HL-60/S4 (cell line): Measurements from ENCODE around the gene WNT9A.

ENCODE experiments used
- in situ Hi-C: fragments of 300-500 bp; cut with MboI; formaldehyde crosslinking; loops from 2 replicates; pipeline ENCODE4 v1.14.3; 2022; ENCODE audit warnings: low sequenced_read_pairs

Gene WNT9A

DNA sequence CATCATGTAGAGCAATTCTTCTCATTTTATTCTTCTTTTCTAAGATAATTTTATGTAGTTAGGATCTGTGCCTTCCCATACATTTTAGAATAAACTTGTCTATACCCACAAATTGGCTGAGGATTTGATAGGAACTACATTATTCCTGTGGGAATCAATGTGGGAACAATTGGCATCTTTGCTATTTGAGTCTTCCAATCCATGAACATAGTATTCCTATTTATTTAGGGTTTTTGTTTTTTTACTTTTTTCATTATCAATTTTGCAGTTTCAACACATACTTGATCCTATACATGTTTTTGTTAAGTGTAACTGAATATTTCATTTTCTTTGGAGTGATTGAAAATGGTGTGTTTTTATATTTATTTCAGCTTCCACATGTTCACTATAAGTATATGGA lies 8.1 kb upstream of the WNT9A start:
- in situ Hi-C loops = loop anchor here (10.0 kb wide), 1 partner anchor 191 kb away; no protein-coding TSS in a partner anchor

DNA sequence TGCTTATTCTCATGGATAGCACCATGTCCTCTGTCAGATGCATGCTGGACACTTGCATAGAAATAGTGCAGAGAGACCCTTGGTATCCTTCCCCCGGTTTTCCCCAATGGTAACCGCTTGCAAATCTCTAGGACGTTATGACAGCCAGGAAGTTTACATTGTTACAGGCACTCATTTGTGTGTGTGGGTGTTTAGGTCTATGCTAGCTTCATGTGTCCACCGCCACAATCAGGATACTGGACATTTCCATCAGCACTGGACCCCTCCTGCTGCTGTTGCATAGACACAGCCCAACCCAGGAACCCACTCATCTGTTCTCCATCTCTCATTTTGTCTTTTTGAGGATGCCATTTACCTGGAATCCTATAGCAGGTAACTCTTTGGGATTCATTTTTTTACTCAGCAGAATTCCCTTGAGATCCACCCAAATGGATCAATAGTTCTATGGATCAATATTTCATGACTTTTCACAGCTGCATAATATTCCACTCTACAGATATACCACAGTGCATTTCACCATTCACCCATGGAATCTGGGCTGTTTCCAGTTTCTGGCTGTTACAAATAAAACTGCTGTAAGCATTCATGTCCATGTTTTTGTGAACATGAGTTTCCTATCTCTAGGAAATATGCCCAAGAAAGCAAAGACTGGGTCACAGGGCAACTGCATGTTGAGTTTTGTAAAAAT lies 6.6 kb upstream of the WNT9A start:
- in situ Hi-C loops = loop anchor here (10.0 kb wide), 1 partner anchor 190 kb away; no protein-coding TSS in a partner anchor

DNA sequence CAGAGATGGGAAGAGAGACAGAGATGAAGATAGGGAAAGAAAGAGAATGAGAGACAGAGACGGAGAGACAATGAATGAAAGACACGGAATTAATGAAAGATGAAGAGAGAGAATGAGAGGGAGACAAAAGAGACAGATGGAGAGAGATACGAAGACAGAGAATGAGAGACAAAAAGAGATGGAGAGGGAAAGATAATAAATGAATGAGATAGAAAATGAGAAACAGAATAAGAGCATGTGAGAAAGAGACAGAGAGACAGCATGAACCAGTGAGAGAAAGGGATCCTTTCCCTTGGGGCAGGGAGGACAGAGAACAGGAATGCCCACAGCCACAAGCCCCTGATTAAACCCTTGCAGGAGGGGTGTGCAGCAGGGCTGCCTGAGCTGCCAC lies 5.3 kb upstream of the WNT9A start:
- in situ Hi-C loops = loop anchor here (10.0 kb wide), 1 partner anchor 188 kb away; no protein-coding TSS in a partner anchor

DNA sequence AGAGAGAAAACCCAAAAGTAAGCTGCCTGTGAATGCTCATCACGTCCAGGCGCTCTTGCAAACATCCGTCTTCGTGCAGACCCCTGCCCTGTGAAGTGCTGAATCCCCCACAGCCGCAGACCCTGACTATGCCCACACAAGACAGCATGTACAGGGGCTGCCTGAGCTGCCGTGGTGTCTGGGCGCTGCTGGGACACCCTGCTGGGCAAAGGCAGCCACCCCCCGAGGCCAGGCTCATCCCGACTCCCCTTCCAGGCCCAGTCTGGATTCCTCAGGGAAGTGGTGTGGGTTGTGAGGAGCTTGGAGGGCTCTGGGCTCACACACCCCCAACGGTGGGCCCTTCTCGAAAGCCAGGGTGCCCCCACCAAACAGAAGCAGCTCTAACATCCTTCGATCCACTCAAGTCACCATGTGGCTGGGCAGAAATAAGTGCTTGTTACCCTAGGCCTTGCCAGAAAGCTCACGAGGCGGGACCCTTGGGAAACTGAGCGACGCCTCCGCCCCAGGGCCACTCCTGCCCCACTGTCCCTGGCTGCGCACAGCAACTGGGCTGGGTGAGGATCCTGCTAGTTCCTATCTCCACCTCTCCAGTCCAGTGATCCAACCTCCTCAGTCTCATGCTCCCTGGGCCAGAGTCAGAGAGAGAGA lies 4.8 kb upstream of the WNT9A start:
- in situ Hi-C loops = loop anchor here (10.0 kb wide), 1 partner anchor 188 kb away; no protein-coding TSS in a partner anchor

DNA sequence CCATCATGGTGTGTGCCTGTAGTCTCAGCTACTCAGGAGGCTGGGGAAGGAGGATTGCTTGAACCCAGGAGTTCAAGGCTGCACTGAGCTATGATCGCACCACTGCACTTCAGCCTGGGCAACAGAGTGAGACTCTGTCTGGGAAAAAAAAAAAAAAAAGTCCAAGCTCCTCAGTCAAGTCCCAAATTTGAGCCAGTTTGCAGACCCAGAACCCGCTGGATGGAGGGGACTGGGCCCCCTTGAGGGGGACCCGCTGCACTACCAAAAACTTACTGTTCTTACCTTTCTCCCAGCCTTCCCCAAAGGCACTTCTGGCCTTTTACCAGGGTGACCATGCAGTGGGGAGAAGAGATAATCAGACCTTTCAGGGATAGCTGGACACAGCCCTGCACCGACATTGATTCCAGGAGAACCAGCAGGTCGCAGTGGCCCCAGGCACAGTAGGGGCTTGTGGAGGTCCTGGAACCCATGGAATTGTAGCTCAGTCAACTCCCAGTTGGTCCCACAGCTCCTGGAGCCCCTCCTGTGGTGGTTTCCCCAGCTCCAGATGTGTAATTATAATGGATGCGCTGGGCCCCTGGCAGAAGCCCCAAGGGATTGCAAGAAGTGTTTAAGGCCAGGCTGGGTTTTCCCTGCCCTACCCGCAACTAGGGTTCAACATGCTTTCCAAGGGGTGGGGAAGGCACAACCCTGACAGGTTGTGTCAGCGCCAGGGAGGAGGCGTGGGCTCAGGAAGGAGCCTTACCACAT lies 4.1 kb upstream of the WNT9A start:
- in situ Hi-C loops = loop anchor here (10.0 kb wide), 1 partner anchor 187 kb away; no protein-coding TSS in a partner anchor

DNA sequence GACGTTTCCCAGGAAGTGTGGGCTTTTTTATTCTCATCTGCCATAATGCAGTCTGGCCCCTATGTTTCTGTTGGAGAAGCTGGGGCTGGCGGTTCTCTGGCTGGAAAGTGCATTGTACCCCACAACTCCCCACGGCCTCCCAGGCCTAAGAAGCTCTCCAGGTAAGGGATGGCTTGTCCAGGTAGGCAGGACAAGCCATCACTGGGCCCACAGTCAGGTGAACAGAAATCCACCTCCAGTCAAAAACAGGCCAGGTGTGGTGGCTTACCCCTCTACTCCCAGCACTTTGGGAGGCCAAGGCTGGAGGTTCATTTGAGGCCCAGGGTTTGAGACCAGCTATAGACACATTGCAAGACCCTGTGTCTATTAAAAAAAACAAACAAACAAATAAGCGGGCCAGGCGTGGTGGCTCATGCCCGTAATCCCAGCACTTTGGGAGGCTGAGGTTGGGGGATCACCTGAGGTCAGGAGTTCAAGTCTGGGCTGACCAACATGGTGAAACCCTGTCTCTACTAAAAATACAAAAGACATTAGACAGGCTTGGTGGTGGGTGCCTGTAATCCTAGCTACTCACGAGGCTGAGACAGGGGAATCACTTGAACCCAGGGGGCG lies 3.1 kb upstream of the WNT9A start:
- in situ Hi-C loops = loop anchor here (10.0 kb wide), 1 partner anchor 186 kb away; no protein-coding TSS in a partner anchor

DNA sequence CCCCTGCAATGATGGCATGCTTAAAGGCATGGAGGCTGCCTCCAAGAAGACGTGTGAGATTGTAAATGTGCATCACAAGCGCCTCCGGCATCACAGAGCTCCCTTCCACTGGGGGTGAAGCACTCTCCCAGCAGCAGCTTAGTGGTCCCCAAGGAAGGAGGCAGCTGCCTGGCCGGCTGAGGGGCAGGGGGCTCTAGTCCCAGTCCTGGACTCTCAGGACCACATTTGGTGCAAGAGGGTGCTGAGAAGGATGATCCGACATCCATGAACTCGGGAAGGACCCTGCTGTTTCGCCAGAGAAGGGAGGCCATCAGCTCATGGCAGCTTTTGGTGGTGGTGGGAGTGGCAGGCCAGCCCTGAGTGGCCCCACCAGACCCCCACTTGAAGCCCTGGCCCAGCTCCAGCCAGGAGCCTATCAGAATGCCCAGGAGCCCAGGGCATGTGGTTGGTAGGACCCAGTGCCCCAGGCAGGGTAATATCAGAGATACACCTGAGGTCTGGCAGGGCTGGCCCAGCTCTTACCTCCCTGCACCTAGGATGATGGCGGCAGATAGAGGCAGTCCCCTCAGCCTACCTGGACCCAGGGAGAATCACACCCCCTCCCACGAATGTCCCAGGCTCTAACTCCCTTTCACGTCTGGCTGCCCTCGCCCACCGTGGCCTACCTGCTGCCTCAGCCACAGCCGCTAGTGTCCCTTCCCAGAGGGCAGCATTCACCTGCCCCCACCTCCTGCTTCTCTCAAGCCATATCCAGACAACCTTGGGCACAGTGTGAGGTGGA lies 2.4 kb upstream of the WNT9A start:
- in situ Hi-C loops = loop anchor here (10.0 kb wide), 1 partner anchor 185 kb away; no protein-coding TSS in a partner anchor

DNA sequence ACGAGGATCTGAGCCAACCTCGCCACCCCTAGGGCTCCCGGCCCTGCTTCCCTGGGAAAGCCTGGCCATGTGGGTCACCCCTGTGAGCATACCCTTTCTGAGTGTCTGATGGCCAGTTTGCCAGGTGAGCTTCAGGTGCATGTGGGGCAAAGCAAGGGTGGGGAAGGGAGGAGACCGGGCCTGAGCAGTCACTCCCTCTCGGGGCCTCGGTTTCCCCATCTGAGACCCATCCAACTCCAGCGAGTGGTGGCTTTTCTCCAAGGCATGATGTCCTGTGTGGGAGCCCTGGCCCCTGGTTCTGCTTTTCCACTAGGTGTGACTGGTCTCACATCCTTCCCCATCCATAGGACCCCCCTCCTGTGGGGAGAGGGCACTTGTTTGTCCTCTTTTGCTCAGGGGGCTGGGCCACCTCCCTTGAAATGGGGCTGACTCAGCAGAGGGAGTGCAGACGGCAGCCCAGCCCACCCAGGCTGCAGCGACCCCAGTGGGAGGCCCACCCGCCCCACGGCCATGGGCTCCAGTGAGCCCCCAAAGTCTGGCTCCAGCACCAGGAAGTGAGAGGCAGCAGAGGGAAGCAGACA lies 1.7 kb upstream of the WNT9A start:
- in situ Hi-C loops = no loop called here

DNA sequence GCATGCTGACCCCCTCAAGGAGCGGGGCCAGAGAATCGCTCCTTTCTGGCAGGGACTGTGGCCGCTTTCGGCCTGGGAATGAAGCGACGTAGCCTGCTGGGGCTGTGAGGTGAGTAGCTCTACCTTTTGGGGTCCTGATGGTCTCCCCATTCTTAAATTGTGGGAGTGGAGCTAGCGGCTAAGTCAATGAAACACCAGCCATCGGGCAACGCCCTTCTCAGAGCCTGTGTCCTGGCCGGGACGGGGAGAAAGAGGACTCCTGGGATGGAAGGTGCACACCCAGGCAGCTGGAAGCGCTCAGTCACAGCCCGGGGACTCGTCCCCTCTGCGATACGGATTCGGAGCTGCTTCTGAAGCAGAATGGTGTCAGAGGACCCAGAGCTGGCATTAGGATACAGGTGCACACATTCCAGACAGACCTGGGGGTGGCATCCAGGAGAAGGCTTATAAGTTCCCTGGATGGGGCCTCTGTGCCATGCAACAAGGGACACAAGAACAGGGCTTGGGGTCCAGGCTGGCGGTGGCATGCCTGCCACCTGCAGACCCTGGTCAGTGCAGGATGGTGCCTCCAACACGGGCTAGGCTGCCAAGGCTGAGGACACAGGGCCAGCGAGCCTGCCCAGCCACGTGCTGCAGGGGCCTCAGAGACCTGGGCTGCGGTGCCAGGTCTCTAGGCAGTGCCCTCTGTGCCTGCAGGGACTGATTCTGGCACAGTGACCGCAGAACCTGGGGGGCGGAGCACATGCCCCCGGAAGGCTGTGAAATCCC lies 945 bp upstream of the WNT9A start:
- in situ Hi-C loops = no loop called here

DNA sequence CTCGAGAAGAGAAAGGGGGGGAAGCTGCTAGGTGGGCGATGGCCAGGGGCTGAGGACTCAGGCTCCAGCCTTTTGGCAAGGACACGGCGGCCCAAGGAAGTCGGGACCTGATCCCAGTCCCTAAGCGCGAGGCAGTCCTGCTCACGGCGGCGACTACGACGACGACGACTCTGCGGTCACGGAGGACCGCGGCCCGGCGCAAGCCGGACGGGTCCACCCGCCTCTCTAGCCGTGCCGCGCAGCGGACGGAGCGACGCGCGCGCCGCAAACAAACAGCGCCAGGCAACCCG lies 401 bp downstream of the WNT9A start:
- in situ Hi-C loops = no loop called here

DNA sequence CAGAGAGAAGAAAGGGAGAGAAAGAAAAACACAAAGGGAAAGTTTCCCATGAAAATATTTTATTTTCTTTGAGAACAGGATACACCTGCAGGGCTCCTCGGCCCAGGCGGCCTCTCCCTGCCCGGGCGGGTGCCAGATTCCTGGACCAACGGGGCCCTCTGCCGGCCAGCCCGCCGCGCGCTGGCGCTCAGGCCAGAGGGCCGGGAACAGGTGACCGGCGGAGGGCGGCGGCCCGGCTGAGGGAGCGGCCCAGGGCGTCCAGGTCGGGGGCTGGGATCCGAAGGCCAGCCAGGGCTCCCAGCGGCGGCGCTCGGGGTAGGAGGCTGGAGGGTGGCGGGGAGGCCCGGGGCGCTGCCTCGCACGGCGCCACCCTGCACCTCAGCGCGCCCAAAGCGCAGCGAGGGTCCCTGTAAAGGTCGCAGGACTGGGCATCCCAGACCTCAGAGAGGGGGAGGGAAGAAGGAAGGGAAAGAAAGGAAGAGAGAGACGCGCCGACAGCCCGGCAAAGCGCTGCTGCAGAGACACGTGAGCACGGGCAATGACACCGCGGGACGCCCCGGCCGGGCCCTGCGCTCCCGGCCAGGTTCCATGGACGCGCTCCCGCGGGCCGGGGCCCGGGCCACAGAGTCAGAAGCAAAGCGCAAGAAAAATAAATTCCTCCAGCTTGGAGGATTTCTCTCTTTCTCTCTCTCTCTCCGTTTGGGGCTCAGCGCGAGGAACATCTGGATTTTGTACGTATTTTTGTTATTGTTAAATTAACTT lies 927 bp downstream of the WNT9A start:
- in situ Hi-C loops = no loop called here

DNA sequence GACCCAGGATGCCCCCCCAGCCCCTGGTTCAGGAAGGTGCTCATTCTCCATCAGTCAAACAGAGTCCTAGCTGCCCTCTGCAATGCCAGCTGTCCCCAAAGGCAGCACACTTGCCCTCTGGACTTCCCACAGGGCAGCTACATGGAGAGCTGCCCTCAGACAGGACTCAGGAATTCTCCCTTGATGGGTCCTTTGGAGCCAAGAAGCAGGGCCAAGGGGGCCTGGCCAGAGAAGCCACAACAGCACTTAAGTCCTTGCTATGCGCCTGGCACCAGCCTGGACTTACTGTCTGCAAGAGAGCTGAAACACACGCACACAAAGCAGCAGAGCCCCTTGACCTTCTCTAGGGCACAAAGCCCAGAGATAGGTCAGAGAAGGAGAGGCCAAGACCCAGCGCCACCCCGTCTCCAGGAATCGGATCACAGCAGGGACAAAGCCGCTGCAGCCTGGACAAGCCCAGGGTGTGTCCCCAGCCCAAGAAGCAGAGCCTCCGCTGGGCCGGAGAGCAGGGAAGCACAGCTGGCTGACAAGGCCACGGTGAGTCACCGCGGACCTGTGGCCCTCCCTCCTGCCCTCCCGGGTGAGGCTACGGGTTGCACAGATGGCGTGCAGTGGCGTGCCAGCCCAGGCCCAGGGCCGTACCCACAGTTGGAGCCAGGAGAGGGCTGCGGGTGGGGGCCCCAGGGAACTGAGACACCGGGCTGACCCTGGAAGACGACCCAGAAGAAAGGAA lies 1.7 kb downstream of the WNT9A start:
- in situ Hi-C loops = no loop called here

DNA sequence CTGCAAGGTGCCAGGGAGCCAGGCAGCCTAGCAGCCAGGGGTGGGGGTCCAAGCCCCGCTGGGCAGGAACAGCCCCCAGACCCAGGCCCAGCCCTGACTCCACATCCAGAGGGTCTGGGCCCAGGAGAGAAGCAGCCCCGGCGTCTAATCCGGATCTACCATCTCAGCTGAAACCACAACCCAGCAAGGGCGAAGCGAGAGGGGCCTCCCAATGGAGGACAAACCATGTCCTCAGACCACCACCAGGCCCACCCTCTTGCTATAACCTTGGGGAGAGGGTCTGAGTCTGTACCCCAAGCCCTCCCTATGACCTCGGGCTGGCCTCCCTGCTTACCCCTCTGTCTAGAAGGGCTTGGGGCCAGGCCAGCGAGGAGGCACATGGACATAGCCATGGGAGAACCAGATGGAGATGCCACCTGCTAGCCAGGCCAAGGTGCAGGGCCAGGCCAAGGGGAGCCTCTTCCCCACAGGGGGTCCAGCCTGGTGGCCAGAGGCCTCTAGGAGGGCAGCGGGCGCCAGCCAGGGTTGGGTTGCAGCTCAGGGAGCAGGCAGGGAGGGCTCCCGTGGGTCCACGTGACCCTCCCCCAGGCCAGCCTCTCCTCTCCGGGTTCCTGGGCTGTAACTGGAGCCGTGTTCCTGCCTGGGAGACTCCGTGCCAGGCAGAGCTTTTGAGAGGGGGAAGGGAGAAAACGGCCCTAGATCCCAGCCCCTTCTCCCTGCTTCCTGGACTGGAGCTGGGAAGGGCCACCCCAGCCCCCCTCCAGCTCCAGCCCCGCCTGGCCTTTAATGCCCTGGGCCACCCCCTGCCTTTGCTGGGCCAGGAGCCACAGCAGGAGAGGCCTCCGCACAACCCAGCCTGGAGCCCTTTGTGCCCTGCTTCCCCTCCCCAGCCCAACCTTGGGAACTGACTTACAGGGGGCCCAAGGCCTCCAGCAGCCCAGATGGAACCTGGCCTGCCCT lies 2.5 kb downstream of the WNT9A start:
- in situ Hi-C loops = no loop called here

DNA sequence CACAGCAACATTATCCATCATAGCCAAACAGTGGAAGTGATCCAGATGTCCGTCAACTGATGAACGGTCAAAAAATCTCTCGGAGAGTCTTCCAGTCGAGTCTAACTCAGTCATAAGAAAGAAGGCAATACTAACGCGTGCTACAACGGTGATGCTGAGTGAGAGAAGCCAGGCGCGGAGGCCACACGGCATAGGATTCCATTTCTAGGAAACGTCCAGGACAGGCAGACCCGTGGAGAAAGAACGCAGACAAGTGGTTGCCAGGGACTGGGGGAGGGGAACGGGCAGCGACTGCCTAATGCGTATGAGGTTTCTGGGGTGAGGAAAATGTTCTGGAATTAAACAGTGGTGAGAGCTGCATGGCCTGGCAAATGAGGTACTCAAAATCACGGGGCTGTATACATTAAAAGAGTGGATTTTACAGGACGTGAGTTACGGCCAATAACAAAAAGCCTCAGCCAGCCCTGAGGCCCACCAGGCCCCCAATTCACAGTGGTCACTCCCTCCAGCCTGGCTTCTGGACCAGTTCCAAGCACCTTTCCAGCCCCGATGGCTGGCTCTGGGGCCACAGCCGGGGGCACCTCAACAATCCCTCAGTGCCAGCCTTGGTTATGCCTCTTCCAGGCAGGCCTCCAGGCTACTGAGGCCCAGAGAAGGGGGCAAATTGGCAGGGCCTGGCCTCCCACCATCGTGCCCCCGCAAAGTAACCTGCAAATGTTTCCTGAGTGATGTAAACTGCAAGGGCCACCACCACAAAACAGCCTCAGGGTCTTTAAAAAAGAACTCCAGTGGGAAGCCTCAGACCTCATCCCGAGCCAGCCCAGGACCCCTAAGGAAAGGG lies 3.4 kb downstream of the WNT9A start:
- in situ Hi-C loops = no loop called here

DNA sequence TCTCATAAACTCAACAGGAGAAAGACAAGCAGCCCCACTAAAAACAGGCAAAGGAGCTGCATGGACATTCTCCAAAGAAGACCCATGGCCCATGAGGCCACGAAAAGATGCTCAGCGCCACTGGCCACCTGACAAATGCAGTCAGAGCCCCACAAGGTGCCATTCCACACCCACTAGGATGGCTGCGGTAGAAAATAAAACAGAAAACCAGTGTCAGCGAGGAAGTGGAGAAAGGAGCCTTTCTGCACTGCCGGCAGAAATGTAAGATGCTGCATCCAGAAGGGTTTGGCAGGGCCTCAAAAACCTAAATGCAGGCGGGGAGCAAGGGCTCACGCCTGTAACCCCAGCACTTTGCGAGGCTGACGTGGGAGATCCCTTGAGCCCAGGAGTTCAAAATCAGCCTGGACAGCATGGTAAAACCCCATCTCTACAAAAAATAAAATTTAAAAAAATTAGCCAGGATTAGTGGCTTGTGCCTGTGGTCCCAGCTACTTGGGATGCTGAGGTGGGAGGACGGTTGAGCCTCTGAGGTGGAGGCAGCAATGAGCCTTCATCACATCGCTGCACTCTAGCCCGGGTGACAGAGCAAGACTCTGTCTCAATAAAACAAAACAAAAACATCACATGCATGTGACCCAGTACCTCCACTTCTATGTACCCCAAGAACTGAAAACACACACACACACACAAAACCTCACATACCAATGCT lies 4.2 kb downstream of the WNT9A start:
- in situ Hi-C loops = no loop called here
